Measurements from ENCODE around the gene IZUMO1.
A peak's percentile ranks its signal among the peaks of the same experiment; 100 is the strongest.

IZUMO1 gene

GRCh38 chr19:48740164-48740972 is 6.3 kb downstream of the IZUMO1 start, which contains the start of gene RASIP1:
Gene RASIP1 (minus strand): TSS chr19:48740610. CDS start chr19:48740282, 328 bp downstream.
- no peak for DNase-seq (ENCODE audit: low read depth)
- TF ChIP-seq MYC (IDR thresholded peaks at IDR 0.05; ENCODE audit: low read depth, low read length), result peak; percentile 17; the same call in 1 of the 2 replicates
- no peak for TF ChIP-seq CTCF (IDR thresholded peaks at IDR 0.05; ENCODE audit: low read depth, low read length)
- no peak within 1 kb of the TSS for H3K4me3 ChIP-seq (ENCODE audit: low read depth, low read length)

GRCh38 chr19:48739404-48740163 is 7.1 kb downstream of the IZUMO1 start:
- H3K4me3 ChIP-seq (ENCODE audit: low read depth, low read length), result no peak overlapping the region
- TF ChIP-seq MYC (IDR thresholded peaks at IDR 0.05; ENCODE audit: low read depth, low read length), result no peak
- no peak for TF ChIP-seq CTCF (IDR thresholded peaks at IDR 0.05; ENCODE audit: low read depth, low read length)
- no peak for TF ChIP-seq POLR2A (IDR thresholded peaks at IDR 0.05; ENCODE audit: extremely low read depth, insufficient read length)
- TF ChIP-seq MAX (IDR thresholded peaks at IDR 0.05; ENCODE audit: low read depth, low read length), result no peak
- no peak for DNase-seq (ENCODE audit: low read depth)

GRCh38 chr19:48738557-48739403 is 7.9 kb downstream of the IZUMO1 start:
- peak; percentile 67 for TF ChIP-seq MYC (IDR thresholded peaks at IDR 0.05; ENCODE audit: low read depth, low read length)
- TF ChIP-seq MAX (IDR thresholded peaks at IDR 0.05; ENCODE audit: low read depth, low read length), result peak; percentile 82
- peak; percentile 45 for TF ChIP-seq CTCF (IDR thresholded peaks at IDR 0.05; ENCODE audit: low read depth, low read length)
- peak; percentile 25 for TF ChIP-seq POLR2A (IDR thresholded peaks at IDR 0.05; ENCODE audit: extremely low read depth, insufficient read length)
- peak; percentile 99 for DNase-seq (ENCODE audit: low read depth)
- peak overlapping the region; percentile 14 for H3K4me3 ChIP-seq (ENCODE audit: low read depth, low read length)

- DNase-seq (ENCODE audit: low read depth), result peak; percentile 46
- TF ChIP-seq MAX (IDR thresholded peaks at IDR 0.05; ENCODE audit: low read depth, low read length) (no peak), CTCF (IDR thresholded peaks at IDR 0.05; ENCODE audit: low read depth, low read length) (no peak)
- no peak overlapping the region for H3K4me3 ChIP-seq (ENCODE audit: low read depth, low read length)
Observed at GRCh38 chr19:48737360-48737998, 9.2 kb downstream of the IZUMO1 start.

- no peak overlapping the region for H3K4me3 ChIP-seq (ENCODE audit: low read depth, low read length)
- peak; percentile 44 for DNase-seq (ENCODE audit: low read depth)
- no peak for TF ChIP-seq POLR2A (IDR thresholded peaks at IDR 0.05; ENCODE audit: extremely low read depth, insufficient read length)
- TF ChIP-seq MYC (IDR thresholded peaks at IDR 0.05; ENCODE audit: low read depth, low read length), result 0 out of 2 replicates have a peak, but pooled peaks have one; percentile 14
Observed at GRCh38 chr19:48735031-48735615, 11.6 kb downstream of the IZUMO1 start.
